Measurements from ENCODE around the gene TPD52L1. TPM values are rescaled to one million over a fixed set of nuclear protein-coding genes. Genes with fewer than 3 reads are reported as not detected.

The TPD52L1 gene
- total and polyA plus RNA-seq, 3 donors from 2014 or later = 20.6 to 22.5 (median 22.1) TPM

DNA sequence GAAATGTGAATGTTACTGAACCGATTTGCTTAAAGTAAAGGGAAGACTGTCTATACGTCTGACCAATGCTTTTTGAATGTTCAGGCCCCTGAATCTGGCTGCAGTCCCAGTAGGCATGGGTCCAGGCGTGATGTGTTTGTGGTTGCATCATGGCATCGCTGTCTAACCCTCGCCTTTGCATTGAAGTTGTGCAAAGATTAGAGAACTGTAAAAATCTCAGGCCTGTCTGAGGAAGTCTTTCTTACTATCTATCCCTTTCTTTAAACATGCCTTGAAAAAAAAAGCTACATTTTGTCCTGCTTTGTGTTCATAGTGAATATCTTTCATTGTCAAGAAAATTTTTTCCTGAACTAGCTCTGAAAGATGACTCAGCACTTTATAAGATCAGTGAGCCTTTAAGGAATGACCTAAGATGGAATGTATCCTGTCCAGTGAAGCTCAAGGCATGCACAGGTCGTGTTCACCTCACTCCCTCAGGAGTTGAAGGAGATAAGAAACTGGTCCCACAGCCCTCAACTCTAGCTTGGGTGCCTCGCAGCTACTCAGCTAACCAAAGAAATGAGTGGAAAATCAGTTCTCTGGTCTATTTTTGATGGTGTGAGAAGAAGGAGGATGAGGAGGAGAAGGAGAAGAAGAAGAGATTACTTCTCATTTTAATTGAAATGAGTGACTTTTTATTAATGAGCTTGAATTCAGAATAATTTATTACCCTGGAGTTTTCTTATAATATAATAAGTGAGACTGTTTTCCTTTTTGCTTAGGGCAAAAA lies 48.6 kb downstream of the TPD52L1 start:
- H3K4me1 ChIP-seq = peaks cover 32% of the 10 kb centered on the region
- no peak overlapping the region for H3K4me3 ChIP-seq
- H3K27ac ChIP-seq = peak overlapping the region in 1 of 2 donors; percentile 31
- no peaks in the 10 kb centered on the region for H3K27me3 ChIP-seq
- H3K36me3 ChIP-seq (ENCODE audit: low read depth, missing control alignments) = no peaks in the 10 kb centered on the region
- TF ChIP-seq POLR2A (IDR thresholded peaks at IDR 0.05) = no peak
- TF ChIP-seq, protein P1, sequence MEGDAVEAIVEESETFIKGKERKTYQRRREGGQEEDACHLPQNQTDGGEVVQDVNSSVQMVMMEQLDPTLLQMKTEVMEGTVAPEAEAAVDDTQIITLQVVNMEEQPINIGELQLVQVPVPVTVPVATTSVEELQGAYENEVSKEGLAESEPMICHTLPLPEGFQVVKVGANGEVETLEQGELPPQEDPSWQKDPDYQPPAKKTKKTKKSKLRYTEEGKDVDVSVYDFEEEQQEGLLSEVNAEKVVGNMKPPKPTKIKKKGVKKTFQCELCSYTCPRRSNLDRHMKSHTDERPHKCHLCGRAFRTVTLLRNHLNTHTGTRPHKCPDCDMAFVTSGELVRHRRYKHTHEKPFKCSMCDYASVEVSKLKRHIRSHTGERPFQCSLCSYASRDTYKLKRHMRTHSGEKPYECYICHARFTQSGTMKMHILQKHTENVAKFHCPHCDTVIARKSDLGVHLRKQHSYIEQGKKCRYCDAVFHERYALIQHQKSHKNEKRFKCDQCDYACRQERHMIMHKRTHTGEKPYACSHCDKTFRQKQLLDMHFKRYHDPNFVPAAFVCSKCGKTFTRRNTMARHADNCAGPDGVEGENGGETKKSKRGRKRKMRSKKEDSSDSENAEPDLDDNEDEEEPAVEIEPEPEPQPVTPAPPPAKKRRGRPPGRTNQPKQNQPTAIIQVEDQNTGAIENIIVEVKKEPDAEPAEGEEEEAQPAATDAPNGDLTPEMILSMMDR (IDR thresholded peaks at IDR 0.05) = no peak
- intact Hi-C loops (cut with DNase I; ENCODE audit: low total_unique reads) = no loop called here
- no peaks in the 10 kb centered on the region for H3K9me3 ChIP-seq
- DNase-seq = peak; percentile 43
- WGBS, 2 donors = 43 to 46% methylated on average over 7 of the region's 7 CpGs

DNA sequence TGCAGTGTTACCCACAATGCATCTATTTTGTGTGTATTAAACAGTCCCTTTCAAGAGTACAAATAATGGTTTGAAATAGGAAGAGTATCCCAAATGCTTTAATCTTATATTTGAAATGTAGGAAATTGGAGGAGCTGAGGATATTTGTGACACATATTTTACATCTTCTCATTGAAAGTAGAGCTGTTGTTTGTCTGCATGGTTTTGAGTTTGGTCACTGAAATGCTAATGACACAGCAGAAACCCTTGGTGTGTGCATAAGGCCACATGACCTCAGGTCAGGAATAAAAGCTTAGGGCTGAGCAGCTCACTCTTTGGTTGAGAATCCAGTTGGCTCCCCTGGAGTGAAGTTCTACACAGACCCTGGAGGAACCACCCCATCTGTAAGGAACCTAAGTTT lies 49.8 kb downstream of the TPD52L1 start:
- H3K27ac ChIP-seq = no peak overlapping the region
- peaks cover 28% of the 10 kb centered on the region for H3K4me1 ChIP-seq
- no peak overlapping the region for H3K4me3 ChIP-seq
- intact Hi-C loops (cut with DNase I; ENCODE audit: low total_unique reads) = no loop called here
- H3K36me3 ChIP-seq (ENCODE audit: low read depth, missing control alignments) = no peaks in the 10 kb centered on the region
- no peaks in the 10 kb centered on the region for H3K9me3 ChIP-seq
- no peaks in the 10 kb centered on the region for H3K27me3 ChIP-seq
- TF ChIP-seq, protein P1 (IDR thresholded peaks at IDR 0.05) = no peak
- no peak for TF ChIP-seq POLR2A (IDR thresholded peaks at IDR 0.05)
- DNase-seq = no peak

DNA sequence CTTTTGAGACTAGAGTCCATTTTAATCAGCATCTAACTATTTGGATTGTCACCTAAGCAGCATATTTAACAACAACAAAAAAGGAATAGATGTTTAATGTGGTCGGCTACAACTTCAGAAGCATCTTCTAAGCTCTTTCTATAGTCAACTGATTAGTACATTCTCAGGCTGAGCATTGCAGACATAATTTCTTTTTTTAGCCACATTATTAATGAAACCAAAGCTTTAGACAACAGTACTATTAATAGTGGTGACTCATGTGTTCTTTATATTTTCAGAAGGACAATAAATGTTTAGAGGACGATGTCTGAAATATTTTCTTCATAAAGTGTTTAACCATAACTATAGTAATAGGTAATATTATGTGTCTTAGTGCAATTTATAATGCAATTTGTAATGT lies 52.4 kb downstream of the TPD52L1 start:
- Histone ChIP-seq H3K9me3 (no peaks in the 10 kb centered on the region), H3K4me3 (no peak overlapping the region), H3K27ac (no peak overlapping the region), H3K36me3 (ENCODE audit: low read depth, missing control alignments) (no peaks in the 10 kb centered on the region), H3K27me3 (no peaks in the 10 kb centered on the region), H3K4me1 (peaks cover 30% of the 10 kb centered on the region)
- TF ChIP-seq POLR2A (IDR thresholded peaks at IDR 0.05) = no peak
- TF ChIP-seq, protein P1 (IDR thresholded peaks at IDR 0.05) = no peak
- intact Hi-C loops (cut with DNase I; ENCODE audit: low total_unique reads) = no loop called here
- no peak for DNase-seq
- 87 to 88% methylated on average over 2 of the region's 2 CpGs for WGBS, 2 donors

DNA sequence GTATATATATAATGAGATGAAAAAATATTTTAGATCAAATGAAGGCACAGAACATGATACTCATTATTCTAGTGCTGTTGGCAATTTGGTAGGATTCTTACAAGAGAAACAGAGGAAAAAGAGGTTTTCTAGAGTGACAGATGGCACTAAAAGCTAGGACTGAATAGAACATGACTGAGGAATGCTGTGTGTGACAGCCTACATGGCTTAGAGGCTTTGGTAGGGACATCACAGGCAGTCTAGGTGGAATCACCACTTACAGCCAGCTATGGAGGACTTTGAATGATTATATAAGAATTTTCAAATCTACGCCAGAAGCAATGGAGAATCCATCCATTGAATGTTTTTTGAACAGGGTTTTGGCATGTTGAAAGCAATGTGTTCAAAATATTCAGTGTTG lies 52.8 kb downstream of the TPD52L1 start:
- Histone ChIP-seq H3K27ac (no peak overlapping the region), H3K4me3 (no peak overlapping the region), H3K27me3 (no peaks in the 10 kb centered on the region), H3K9me3 (no peaks in the 10 kb centered on the region), H3K4me1 (peaks cover 30% of the 10 kb centered on the region), H3K36me3 (ENCODE audit: low read depth, missing control alignments) (no peaks in the 10 kb centered on the region)
- 97 to 100% methylated on average over 1 of the region's 1 CpG for WGBS, 2 donors
- no peak for DNase-seq
- intact Hi-C loops (cut with DNase I; ENCODE audit: low total_unique reads) = no loop called here
- TF ChIP-seq, protein P1 (IDR thresholded peaks at IDR 0.05) = no peak
- TF ChIP-seq POLR2A (IDR thresholded peaks at IDR 0.05) = no peak

DNA sequence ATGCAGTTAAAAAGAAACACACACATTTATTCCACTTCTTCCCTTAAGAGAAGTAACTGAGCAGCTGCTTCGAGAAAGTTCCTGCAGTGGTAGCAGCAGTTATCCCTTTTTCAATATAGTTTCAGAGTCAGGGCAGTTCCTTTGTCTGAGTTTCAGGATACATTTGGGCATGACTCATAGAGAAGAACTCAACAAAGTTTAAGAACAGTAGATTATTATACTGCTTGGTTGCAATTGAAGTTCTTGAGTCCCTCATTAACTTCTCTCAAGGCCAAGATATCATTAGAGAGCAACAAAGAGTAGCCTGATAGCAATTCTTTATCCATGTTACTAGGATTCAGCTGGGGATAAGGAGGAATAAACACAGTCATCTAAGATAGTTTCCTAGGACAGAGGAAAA lies 54.4 kb downstream of the TPD52L1 start:
- Histone ChIP-seq H3K36me3 (ENCODE audit: low read depth, missing control alignments) (no peaks in the 10 kb centered on the region), H3K9me3 (no peaks in the 10 kb centered on the region), H3K4me1 (peaks cover 15% of the 10 kb centered on the region), H3K27ac (peak overlapping the region in 1 of 2 donors; percentile 13), H3K4me3 (no peak overlapping the region), H3K27me3 (no peaks in the 10 kb centered on the region)
- TF ChIP-seq, protein P1 (IDR thresholded peaks at IDR 0.05) = no peak
- TF ChIP-seq POLR2A (IDR thresholded peaks at IDR 0.05) = no peak
- no peak for DNase-seq
- intact Hi-C loops (cut with DNase I; ENCODE audit: low total_unique reads) = no loop called here
- WGBS, 2 donors = 19 to 47% methylated on average over 1 of the region's 1 CpG

Data from testis (tissue), 3 donors.